GM19463 (cell line): ENCODE measurements around the gene PRX.
A peak's percentile ranks its signal among the peaks of the same experiment; 100 is the strongest.
"Not testable (repeated sequence)": the region's sequence is repeated elsewhere in the genome, so short reads cannot be mapped to it uniquely, and the experiment has no call there.

ENCODE experiments used
- ATAC-seq: cut with Tn5 transposase; IDR thresholded peaks from one replicate; pipeline ENCODE4 v1.9.1; 2021; ENCODE audit warnings: mild to moderate bottlenecking, moderate library complexity; ENCODE audit not compliant: unreplicated experiment

Gene PRX

DNA sequence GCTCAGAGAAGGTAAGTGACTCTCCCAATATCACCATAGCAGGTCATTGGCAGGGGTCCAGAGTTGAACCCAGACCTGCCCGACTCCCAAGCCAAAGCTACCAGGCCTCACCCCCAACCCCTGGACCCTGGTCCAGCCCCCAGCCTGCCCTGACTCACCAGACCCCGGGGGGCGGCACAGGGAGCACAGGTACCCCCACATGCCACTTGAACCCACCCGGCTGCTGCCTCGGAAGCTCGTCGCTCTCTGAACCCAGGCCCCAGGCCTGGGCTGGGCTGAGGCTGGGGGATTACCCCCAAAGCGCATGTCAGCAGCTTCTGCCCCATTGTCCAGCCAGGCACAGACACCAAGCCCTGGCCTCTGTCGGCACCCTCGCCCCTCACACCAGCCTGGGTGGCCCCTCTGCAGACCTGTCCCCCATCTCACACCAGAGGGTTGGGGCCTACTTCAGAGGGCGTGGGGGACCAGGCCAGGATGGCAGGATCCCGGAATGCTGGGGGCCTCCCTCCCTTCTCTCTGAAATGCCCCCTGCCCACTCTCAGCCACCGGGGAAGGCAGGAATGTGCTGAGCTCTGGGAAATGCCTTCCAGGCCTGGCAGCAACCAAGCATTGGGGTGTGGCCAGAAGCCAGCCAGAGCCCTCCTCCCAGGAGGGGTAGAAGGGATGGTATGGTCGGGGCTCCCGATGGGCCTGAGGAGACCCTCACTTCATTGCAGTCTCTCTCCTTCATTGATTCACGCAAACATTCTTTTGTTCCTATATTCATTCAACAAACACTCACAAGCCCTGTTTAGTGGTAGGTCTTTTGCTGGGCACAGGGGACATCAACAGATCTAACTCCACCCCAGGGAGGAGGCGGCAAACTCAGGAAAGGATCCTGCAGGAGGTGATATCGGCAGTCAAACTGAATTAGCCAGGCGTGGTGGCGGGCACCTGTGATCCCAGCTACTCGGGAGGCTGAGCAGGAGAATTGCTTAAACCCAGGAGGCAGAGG lies 1.7 kb upstream of the PRX start:
- ATAC-seq: no peak

DNA sequence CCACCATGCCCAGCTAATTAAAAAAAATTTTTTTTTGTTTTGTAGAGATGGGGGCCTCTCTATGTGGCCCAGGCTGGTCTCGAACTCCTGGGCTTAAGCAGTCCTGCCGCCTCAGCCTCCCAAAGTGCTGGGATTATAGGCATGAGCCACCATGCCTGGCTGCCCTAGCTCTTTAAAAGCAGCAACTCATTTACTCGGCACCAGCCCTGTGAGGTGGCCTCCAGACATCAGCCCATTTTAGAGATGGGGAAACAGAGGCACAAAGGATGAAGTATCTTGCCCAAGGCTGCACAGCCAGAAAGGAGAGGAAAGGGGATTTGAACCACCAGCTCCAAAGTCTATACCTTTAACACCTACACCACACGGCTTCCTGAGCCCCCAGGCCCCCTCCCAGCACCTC lies 312 bp downstream of the PRX start:
- ATAC-seq: no peak

DNA sequence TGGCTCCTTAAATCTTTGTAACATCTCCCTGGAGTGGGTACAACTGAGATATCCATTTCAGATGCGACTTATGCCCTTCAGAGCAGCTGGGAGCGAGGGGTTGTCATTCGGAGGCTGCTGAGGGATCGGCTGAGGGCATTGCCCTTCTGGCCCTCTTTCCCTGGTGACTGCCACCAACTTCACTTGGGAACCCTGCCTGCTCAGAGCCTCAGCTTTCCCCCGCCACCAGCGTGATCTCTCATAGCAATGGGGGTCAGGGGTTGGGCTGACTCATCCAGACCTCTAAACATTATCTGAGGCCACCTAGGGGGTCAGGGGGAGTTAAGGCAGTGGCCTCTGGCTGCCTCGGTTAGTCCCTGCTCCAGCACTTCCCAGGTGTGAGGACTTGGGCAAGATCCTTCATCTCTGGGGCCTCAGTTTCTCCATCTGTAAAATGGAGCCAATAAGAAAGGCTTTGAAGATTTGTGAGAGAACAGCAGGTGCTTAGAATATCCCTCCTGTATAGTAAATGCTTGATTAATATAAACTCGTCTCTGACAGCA lies 1.1 kb downstream of the PRX start:
- ATAC-seq: no peak

DNA sequence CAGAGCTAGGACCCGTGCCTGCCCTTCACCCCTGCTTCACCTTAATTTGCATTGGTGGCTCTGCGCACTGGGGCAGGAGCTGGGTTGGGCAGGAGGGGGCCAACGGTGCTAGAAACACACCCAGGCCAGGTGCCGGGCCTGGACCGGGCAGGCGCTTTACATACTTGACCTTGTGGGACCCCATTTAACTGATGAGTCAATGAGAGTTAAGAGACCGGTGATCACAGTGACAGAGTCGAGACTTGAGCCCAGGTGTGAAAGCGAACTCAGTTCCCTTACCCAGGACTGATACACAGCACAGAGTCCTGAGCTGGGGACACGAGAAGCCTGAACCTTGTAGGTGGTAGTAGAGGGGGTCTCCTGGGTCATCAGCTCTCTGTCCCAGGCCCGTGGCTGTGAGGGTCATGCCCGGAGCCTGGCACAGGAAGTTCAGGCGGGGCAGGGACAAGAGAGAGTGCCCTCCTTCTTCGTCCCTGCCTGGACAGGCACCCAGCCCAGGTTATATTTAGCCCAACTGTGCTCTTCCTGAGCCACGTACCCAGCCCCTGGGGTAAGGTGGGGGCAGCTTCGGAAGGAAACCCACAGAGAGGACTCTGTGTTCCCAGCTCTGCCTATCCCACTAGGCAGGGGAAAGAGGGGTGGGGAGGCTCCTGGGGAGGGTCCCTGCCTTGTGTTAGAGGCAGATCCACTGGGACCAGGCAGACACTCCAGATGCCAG lies 1.9 kb downstream of the PRX start:
- ATAC-seq: no peak

DNA sequence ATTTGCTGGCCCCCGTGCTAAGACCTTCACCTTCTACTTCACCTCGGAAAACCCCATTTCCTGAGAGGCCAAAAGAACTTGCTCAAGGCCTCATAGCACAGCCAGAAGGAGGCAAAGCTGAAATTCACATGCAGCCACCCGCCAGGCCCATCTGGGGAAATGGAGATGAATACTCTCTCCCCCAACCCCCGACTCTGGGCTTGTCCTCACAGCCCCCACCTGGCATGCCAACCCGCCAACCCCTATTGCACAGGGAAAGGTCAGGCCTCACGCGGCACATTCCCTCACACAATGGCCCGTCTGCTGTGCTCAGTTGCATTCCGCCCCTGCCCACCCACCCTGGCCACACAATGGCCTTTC lies 3.2 kb downstream of the PRX start:
- no peak for ATAC-seq

DNA sequence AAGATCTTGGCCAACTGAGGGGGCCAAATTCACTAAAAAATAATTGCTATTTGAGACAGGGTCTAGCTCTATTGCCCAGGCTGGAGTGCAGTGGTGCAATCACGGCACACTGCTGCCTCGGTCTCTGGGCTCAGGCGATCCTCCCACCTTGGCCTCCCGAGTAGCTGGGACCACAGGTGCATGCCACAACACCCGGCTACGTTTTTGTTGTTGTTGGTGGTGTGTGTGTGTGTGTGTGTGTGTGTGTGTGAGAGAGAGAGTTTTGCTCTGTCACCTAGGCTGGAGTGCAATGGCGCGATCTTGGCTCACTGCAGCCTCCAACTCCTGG lies 4.6 kb downstream of the PRX start:
- not testable (repeated sequence) for ATAC-seq

DNA sequence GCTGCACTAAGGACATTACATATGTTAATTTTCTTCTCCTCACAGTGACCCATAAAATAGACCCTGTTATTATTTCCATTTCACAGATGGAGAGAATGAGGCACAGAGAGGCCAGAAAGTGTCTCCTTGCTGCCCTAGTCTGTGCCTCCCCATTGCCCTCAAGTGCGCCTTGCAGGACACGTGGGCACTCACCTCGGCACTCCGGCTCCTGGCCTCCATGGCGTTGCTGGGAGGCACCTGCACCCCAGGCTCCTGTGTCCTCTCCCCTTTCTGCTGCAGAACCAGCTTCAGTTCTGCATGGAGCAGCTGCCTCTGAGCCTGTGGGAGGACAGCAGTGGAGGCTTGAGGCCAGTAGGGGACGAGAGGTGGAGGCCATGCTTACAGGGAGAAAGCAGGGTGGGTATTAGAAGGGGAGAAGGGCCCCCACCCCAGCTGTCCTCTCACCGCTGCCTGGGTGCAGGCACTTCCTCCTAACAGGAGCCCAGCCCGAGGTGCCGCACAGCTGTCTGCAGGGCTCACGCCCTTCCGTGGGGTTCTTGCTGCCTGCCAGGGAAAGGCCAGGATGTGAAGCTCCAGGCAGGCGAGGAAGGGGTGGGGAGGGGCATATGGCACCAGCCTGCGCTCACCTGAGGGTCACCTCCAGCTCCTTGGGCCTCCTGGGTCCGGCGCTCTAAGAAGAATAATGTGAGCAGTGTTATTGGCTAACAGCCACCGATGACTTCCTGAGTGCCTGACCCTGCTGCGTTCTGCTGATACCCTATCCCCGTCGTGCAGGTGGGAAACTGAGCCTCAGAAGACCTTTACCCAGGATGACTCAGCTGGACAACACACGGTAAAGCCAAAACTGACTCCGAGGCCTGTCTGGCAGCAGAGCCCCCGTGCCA lies 5.2 kb downstream of the PRX start:
- no peak for ATAC-seq

DNA sequence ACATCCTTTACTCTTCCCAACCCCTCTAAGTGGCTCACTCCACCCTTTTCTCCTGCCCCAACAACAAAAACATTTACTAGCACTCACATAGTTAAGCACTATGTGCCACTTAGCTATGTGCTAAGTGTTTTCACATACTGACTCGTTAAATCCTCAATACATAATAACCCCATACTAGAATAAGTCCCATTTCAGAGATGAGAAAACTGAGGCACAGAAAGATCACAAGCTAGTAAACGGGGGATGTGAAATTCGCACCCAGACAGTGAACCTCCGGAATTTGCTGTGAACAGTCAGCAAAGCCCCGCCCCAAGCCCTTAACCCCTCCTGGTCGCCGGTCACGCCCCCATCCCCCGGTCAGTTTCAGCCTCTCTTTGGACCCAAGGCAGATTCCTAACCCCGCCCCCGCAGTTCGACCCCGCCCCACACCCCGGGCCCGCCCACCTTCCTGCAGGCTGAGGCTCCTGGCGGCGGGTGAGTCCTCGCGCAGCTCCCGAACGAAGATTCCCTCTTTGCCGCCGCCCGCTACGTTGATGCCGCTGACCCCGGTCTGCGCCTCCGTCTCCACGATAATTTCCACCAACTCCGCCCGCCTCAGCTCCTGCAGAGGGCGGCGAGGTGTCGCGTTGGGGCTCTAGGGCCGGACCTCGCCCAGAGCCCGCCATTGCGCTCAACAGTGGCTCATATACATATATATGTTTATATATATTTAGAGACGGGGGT lies 9.8 kb downstream of the PRX start:
- peak; percentile 67 for ATAC-seq

DNA sequence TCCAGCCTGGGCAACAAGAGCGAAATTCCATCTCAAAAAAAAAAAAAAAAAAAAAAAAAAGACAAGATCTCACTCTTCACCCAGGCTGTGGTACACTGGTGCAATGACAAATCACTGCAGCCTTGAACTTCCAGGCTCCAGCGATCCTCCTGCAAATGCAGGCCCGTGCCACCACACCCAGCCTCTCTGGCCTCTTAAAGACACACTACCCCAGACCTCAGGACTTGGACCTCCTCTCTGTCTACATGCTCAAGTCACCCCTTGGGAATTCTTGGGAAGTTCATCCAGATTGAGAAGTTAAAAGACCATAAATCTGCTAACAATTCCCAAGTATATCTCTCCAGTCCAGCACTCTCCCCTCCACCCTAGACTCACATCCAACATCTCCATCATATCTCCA lies 12.6 kb downstream of the PRX start:
- ATAC-seq: no peak

DNA sequence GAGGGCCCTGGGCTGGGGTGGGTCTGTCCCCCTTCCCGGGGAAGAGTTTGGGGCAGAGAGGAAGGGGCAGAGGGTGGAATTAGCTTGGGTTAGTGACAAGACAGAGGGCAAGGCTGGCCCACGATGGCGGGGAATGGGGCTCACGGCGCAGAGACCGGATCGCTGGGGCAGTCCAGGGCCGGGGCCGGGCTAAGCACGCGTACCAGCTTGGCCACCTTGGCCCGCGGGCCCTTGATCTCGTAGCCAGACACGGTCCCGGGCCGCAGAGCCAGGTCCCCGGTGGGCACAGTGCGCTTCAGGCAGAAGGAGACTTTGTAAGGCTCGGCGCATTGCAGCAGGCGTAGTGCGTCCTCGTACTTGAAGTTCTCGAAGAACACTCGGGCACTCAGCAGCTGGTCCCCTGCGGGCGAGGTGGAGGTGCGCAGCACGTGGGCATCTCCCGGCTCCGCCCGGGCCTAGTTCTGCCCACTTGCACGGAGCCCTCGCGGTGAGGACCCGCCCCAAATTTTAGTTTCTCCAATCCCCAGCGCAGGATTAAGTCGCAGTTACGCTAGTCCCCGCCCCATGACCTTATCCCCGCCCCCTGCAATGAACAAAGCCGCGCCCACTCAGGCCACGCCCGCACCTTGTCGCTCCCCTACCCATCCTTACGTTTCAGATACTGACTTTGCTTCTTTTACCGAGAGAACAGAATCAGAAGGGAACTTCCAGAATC lies 14.6 kb downstream of the PRX start:
- ATAC-seq: no peak

DNA sequence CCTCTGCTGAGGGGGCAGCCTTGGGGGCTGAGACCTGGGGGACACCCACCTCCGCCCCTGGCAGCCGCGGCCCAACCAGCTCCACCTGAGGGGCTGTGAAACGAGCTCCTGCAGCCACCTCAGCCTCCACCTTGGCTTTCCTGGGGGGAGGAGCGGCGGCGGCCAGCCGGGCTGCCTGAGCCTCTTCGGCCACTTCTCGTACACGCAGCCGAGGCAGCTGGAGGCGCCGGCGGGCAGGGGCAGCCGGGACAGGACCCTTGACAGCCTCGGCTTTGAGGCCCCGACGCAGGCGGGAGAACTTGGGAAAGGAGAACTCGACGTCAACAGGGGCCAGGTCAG lies 15.6 kb downstream of the PRX start:
- no peak for ATAC-seq

DNA sequence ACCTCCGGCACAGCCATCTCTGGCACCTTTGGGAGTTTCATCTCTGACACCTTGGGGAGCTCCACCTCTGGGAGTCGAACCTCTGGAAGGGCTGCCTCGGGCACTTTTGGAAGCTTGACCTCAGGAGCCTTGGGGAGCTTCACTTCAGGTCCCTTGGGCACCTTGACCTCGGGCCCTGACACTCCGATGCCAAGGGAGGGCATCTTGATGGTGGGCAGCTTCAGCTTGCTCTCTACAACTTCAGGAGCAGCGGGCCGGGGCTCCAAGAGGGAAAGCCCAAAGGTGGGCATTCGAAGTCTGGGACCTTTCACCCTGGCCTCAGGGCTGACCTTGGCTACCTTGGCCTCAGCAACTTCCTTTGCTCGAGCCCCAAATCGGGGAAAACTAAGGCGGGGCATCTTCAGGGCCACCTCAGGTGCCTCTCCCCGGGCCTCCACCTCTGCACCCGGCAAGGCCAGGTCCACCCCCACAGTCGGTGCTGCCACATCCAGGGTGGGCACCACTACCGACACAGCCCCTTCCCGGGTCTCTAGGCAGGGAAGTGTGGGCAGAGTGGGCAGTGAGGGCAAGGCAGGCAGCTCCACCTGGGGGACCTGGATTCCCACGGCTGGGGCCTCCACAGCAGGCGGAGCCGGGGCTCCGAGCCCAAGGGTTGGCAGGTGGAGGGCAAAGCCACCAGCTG lies 16.2 kb downstream of the PRX start:
- no peak for ATAC-seq

DNA sequence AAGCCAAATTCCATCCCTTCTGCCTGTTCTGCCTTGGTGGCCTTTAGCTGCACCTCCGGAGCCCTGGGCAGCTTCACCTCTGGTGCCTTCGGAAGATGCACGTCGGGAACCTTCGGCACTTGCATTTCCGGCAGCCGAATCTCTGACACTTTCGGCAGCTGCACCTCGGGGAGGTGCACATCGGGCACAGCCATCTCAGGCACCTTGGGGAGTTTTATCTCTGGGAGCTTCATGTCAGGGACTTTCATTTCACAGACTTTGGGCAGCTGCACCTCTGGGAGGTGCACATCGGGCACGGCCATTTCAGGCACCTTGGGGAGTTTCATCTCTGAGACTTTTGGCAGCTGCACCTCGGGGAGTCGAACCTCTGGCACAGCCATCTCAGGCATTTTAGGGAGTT lies 17.2 kb downstream of the PRX start:
- ATAC-seq: no peak

DNA sequence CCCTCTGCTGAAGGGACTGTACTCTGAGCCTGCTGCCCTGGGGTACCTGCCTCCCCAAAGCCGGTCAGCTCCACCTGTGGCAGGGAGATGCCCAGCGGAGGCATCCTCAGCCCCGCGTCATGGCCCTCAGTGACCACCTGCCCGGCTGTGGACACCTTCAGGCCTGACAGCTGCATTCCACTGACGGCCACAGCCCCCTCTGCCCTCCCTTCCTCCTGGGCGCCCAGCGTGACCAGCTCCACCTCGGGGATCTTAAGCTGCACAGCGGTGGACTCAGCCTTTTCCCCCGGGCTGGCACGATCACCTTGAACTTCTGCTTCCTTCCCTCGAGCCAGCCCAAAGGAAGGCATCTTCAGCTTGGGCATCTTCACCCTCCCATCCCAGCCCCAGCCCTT lies 18.4 kb downstream of the PRX start:
- ATAC-seq: no peak

DNA sequence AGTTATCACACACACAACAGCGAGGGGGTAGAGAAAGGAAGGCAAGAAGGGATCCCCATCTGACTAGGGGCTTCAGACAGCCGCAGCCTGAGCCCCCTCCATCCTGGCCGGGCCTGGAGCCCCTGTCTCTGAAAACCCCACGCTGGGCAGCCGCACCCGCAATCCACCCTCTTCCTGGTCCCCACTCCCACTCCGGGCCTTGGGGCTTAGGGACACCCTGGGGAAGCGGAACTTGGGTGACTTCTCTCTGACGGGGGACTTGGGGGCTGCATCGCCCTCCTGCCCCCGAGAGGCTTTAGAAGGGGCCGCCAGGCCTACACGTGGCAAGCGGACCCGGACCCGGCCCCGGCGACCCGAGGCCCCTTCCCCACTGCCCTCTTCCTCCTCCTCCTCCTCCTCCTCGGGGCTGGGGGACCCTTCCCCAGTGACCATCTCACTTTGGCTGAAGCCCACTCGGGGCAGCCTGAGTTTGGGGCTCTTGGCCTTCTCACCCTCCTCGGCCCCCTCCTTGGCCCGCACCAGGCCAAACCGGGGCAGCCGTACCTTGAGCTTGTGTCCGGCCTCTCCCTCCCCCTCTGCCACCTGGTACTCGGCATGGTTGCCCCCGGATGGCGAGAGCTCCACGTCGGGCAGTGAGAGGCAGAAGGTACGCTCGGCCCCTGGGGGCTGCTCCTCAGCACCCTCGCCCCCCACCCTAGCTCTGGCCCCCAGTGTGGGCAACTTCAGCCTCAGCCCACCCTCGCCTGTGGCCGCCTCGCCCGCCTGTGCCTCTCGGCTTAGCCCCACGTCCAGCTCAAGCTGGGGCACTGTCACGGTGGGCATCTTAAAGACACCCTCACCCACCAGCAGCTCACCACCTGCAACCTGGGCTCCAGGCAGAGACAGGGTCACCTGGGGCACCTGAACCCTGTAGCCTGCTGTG lies 19.0 kb downstream of the PRX start:
- no peak for ATAC-seq

DNA sequence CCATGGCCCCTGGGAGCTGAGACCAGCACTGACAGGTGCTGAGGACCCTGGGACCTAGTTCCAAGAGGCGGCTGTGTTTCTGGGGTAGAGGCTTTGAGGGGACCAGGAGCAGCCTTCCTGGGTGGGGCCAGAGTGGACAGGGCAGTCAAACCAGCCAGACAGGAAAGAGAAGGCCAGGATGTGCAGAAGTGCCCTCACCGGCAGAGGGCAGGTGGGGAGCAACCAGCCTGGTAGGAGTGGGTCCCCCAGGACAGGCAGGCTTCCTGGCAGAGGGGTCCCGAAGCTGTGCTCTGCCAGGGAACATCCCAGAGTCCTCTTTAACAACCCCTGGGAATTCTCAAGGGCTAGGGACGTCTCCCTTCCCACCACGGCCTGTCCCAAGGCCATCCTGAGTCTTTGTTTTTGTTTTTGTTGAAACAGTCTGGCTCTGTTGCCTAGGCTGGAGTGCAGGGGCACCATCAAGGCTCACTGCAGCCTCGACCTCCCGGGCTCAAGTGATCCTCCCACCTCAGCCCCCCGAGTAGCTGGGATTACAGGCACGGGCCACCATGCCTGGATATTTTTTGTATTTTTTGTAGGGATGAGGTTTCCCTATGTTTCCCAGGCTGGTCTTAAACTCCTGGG lies 20.2 kb downstream of the PRX start:
- no peak for ATAC-seq

DNA sequence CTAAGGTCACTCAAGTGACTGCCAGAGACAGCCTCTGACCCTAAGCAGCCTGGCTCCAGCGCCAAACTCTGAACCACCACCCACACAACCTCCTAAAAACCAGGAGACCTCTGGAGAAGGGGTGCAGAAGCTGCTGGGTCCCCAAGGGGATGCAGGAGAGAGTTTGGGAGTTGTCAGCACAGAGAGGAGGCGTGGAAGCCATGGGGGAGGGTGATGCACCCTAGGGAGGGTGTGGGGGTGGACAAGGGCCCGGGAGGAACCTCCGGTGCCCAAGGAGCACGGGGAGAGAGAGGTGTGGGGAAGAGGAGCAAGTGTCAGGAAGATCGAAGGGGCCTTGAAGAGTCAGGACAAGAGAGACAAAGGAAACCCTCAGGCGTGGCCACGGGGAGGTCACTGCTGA lies 21.1 kb downstream of the PRX start:
- no peak for ATAC-seq
